B cell (primary cell): ENCODE results near the gene FCSK. TPM values are rescaled to one million over a fixed set of nuclear protein-coding genes. Genes with fewer than 3 reads are reported as not detected.

Experiments
- ATAC-seq: fragments of 200-7000 bp; cut with Tn5 transposase; one replicate; pipeline ENCODE4 v1.10.0; 2021; ENCODE audit warnings: low read depth, mild to moderate bottlenecking, moderate number of reproducible peaks, moderate library complexity
- CTCF ChIA-PET: fragments of 350-600 bp; sonication (Branson Sonifier 250); formaldehyde crosslinking; loops from one replicate; lab custom pipeline; 2021; ENCODE audit warnings: antibody characterized with exemption, inconsistent platforms; lab: Charles Lee
- POLR2A ChIA-PET: fragments of 350-600 bp; sonication (Branson Sonifier 250); formaldehyde crosslinking; loops from one replicate; lab custom pipeline; 2021; ENCODE audit warnings: antibody characterized with exemption; lab: Charles Lee
- DNase-seq: peaks from one replicate; pipeline ENCODE4 v3.0.0; 2013
- H2AFZ ChIP-seq: 2 replicates; pipeline ENCODE4 v1.6.1; 2012; ENCODE audit warnings: mild to moderate bottlenecking, low read depth, low read length; ENCODE audit not compliant: insufficient read depth, poor library complexity, severe bottlenecking
- H3K27ac ChIP-seq, 2 donors: 1 replicate in 1 of 2; 2 replicates in 1 of 2; pipeline ENCODE4 v1.5.1; 2012 to 2013; ENCODE audit warnings: low read length in 2 of 2, mild to moderate bottlenecking in 2 of 2, moderate library complexity in 1 of 2
- H3K27me3 ChIP-seq, 4 experiments: fragments of 200-600 bp in 1 of 4; sonication (generic) in 1 of 4; replicated peaks in 1 of 4; 1 replicate in 2 of 4; 2 replicates in 2 of 4; pipeline versions ENCODE4 v1.6.1 to v1.7.0; 2013 to 2016; ENCODE audit warnings: low read length in 3 of 4, mild to moderate bottlenecking in 2 of 4, mixed read lengths in 1 of 4, moderate library complexity in 1 of 4; ENCODE audit not compliant: insufficient read depth in 4 of 4, control insufficient read depth in 3 of 4; ENCODE audit errors: control extremely low read depth in 1 of 4
- H3K36me3 ChIP-seq, 2 experiments: replicated peaks in 1 of 2; 1 replicate in 1 of 2; 2 replicates in 1 of 2; pipeline versions ENCODE4 v1.6.1 to v1.7.1; 2013; ENCODE audit warnings: low read length in 1 of 2; ENCODE audit not compliant: insufficient read depth in 2 of 2, control insufficient read depth in 1 of 2; ENCODE audit errors: control extremely low read depth in 1 of 2, extremely low read depth in 1 of 2
- H3K4me1 ChIP-seq, 2 donors: fragments of 200-600 bp in 1 of 2; sonication (generic) in 1 of 2; 1 replicate in 1 of 2; 2 replicates in 1 of 2; pipeline versions ENCODE4 v1.5.1 to v1.6.1; 2013 to 2017; ENCODE audit warnings: low read length in 2 of 2; ENCODE audit not compliant: control insufficient read depth in 2 of 2, insufficient read depth in 2 of 2
- H3K4me2 ChIP-seq: replicated peaks from 2 replicates; pipeline ENCODE3; 2012; ENCODE audit warnings: mild to moderate bottlenecking, low read depth, low read length; ENCODE audit not compliant: poor library complexity, severe bottlenecking
- H3K4me3 ChIP-seq, 5 experiments: fragments of 200-600 bp in 1 of 5; sonication (generic) in 1 of 5; 1 replicate in 3 of 5; 2 replicates in 2 of 5; pipeline versions ENCODE4 v1.5.1 to v1.7.0; 2011 to 2016; ENCODE audit warnings: low read length in 4 of 5, mild to moderate bottlenecking in 4 of 5, low read depth in 2 of 5, control low read depth in 1 of 5, moderate library complexity in 1 of 5; ENCODE audit not compliant: insufficient read depth in 1 of 5; ENCODE audit errors: control extremely low read depth in 1 of 5, extremely low read depth in 1 of 5
- H3K79me2 ChIP-seq: fragments of 200-600 bp; sonication (generic); one replicate; pipeline ENCODE4 v1.6.0; 2016; ENCODE audit warnings: low read length; ENCODE audit not compliant: control insufficient read depth, insufficient read depth
- H3K9ac ChIP-seq: fragments of 200-600 bp; sonication (generic); 2 replicates; pipeline ENCODE4 v1.6.1; 2017; ENCODE audit warnings: mild to moderate bottlenecking, low read length, moderate library complexity
- H3K9me3 ChIP-seq, 3 donors: one replicate each; pipeline versions ENCODE4 v1.6.1 to v1.7.1; 2013; ENCODE audit warnings: low read length in 2 of 3; ENCODE audit not compliant: control insufficient read depth in 2 of 3, insufficient read depth in 1 of 3; ENCODE audit errors: control extremely low read depth in 1 of 3
- H4K20me1 ChIP-seq: 2 replicates; pipeline ENCODE4 v1.6.0; 2012; ENCODE audit warnings: mild to moderate bottlenecking, low read length; ENCODE audit not compliant: insufficient read depth, control insufficient read depth, poor library complexity, severe bottlenecking
- H3K27ac Mint-ChIP-seq: one replicate; pipeline ENCODE4 v1.8.0; 2021; ENCODE audit warnings: mixed read lengths
- H3K27me3 Mint-ChIP-seq: one replicate; pipeline ENCODE4 v1.8.0; 2021; ENCODE audit warnings: mixed read lengths
- H3K4me1 Mint-ChIP-seq: one replicate; pipeline ENCODE4 v1.8.0; 2021; ENCODE audit warnings: mixed read lengths
- H3K4me3 Mint-ChIP-seq: one replicate; pipeline ENCODE4 v1.8.0; 2021; ENCODE audit warnings: mixed read lengths
- H3K9me3 Mint-ChIP-seq: one replicate; pipeline ENCODE4 v1.8.0; 2022; ENCODE audit warnings: mixed read lengths; ENCODE audit not compliant: insufficient read depth
- EZH2 ChIP-seq: IDR thresholded peaks from 2 replicates; pipeline ENCODE4 v1.6.1; 2012; ENCODE audit warnings: borderline replicate concordance, low read depth, mild to moderate bottlenecking, moderate library complexity, low read length; ENCODE audit not compliant: insufficient read depth, poor library complexity, severe bottlenecking
- WGBS: methylation state at CpG from one replicate; pipeline ENCODE4 v1.1.5; 2013; ENCODE audit warnings: missing lambda C conversion rate; ENCODE audit not compliant: insufficient coverage; 5-methylcytosine and 5-hydroxymethylcytosine counted together
- intact Hi-C: fragments of 100-400 bp; cut with micrococcal nuclease; formaldehyde crosslinking; loops from one replicate; pipeline ENCODE4 v1.10.0; 2022
- polyA plus RNA-seq: library from polyadenylated mRNA; depleted of rRNA; stranded (reverse); fragments of >200 nt; gene quantifications from 2 replicates; pipeline ENCODE4 v1.2.3, GENCODE V29; 2012
- total RNA-seq, 2 donors: library from RNA; stranded (reverse); fragments of 120-200 nt in 1 of 2; gene quantifications; 1 replicate in 1 of 2; 2 replicates in 1 of 2; pipeline versions ENCODE4 v1.2.3 to v1.2.4, GENCODE V29; 2013 to 2022
- TF ChIP-seq, protein P1 (sequence below): fragments of 200-600 bp; IDR thresholded peaks from one replicate; pipeline ENCODE4 v1.8.0; 2022; ENCODE audit warnings: antibody characterized with exemption, mild to moderate bottlenecking

FCSK gene
- total and polyA plus RNA-seq, 2 donors (not counting 1 experiment from before 2014, with no cell fraction given), result 19.4 to 24.8 TPM

DNA sequence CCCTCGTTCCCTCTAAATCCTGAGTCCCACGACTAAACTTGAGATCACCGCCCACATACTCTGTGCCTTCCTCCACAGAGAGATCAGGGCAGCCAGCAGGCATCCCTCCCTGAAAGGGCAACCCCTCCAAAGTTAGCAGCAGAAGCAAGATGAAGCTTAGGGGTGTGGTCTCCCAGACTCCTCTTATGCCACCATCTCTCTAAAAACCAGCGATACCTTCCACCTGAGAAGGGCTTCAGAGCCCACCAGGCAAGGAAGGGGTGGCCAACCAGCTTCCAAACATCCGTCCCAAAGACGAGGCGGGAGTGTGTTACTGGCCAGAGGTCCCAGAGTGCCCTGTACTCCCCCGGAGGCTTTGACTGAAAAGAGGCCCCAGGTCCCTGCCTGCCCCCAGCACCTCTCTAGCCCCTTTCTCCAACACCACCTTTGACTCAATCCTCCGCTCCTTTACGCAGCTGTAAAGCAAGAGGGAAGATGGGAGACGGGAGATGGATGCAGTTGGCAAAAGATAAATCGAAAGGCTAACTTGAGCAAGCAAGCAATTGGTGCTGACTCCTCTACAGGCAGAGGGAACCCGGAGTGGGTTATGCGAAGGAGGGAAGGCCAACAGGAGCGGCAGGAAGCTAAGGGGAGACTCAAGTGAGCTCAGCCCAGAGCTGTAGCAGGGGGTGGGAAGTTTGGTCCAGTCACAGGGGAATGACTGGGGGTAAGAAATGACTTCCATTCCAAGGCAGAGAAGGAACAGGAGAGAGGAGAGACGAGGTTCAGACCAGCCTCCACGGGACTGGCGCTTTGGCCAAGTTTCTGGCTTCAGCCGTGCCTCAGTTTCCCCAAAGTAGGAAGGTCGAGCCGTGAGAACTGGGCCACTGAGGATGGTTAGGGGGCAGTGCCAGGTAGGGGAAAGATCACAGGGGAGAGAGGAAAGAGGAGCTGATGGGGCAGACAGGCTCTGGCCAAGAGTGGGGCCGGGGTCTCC lies 16.5 kb upstream of the FCSK start:
- peak overlapping the region; percentile 90 for H3K27ac Mint-ChIP-seq
- ATAC-seq (no peak), DNase-seq (no peak)
- Histone ChIP-seq H3K4me3 (peak overlapping the region; percentile 66 to 77 (median 71)), H3K27me3 (no peaks in the 10 kb centered on the region), H4K20me1 (peaks cover 19% of the 10 kb centered on the region), H3K36me3 (peaks cover 0 to 2% of the 10 kb centered on the region in 2 experiments), H3K79me2 (peaks cover 49% of the 10 kb centered on the region), H3K4me2 (peak overlapping the region; percentile 100), H3K9me3 (no peaks in the 10 kb centered on the region), H3K4me1 (peaks cover 48 to 54% of the 10 kb centered on the region in 2 donors), H3K27ac (peak overlapping the region in 1 of 2 donors; percentile 47), H2AFZ (peak overlapping the region; percentile 60), H3K9ac (peak overlapping the region; percentile 77)
- 18% methylated on average over 18 of the region's 22 CpGs for WGBS
- no peaks in the 10 kb centered on the region for H3K27me3 Mint-ChIP-seq
- H3K4me1 Mint-ChIP-seq, result peaks cover 52% of the 10 kb centered on the region
- POLR2A ChIA-PET, result interaction anchor here (0.5 to 3.3 kb wide), 10 partner anchors 8 to 149 kb away, joined by 3 to 23 read pairs (median 6); partner anchors contain the start of genes AARS1 and FCSK
- no peaks in the 10 kb centered on the region for H3K9me3 Mint-ChIP-seq
- CTCF ChIA-PET, result interaction anchor here (0.7 to 3.6 kb wide), 5 partner anchors 16 to 57 kb away, joined by 3 to 13 read pairs (median 4); no protein-coding TSS in a partner anchor
- TF ChIP-seq, protein P1, sequence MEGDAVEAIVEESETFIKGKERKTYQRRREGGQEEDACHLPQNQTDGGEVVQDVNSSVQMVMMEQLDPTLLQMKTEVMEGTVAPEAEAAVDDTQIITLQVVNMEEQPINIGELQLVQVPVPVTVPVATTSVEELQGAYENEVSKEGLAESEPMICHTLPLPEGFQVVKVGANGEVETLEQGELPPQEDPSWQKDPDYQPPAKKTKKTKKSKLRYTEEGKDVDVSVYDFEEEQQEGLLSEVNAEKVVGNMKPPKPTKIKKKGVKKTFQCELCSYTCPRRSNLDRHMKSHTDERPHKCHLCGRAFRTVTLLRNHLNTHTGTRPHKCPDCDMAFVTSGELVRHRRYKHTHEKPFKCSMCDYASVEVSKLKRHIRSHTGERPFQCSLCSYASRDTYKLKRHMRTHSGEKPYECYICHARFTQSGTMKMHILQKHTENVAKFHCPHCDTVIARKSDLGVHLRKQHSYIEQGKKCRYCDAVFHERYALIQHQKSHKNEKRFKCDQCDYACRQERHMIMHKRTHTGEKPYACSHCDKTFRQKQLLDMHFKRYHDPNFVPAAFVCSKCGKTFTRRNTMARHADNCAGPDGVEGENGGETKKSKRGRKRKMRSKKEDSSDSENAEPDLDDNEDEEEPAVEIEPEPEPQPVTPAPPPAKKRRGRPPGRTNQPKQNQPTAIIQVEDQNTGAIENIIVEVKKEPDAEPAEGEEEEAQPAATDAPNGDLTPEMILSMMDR, result no peak
- no peak for TF ChIP-seq EZH2
- peak overlapping the region; percentile 91 for H3K4me3 Mint-ChIP-seq
- intact Hi-C loops, result loop anchor here (2.0 kb wide), 2 partner anchors 21 to 33 kb away; no protein-coding TSS in a partner anchor
